ENCODE results near the gene ACER3. TPM values are rescaled to one million over a fixed set of nuclear protein-coding genes. Genes with fewer than 3 reads are reported as not detected.

ACER3 gene
- total RNA-seq, 3 donors from 2014 or later: 32.3 to 45.7 (median 39.2) TPM

DNA sequence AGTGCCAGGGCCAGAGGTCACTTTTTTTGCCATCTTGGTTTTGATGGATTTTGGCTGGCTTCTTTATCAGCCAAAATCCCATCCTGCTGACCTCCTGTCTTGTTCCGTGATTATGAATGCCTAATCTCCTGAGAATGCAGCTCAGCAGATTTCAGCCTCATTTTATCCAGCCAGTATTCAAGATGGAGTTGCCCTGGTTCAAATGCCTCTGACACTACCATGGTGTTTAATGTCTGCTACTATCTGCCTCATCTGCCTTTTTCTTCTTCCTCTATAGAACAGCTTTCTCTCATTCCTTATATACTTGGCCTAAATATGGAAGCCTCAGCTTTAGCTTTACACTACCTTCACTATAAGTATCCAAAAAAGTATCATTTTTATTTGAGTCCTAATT, 50.7 kb downstream of the ACER3 start:
- intact Hi-C loops (cut with DNase I, micrococcal nuclease): loop anchor here in 1 of 2 donors (10.0 kb wide), 1 partner anchor 177 kb away; no protein-coding TSS in a partner anchor
- DNase-seq (no peak), ATAC-seq (no peak)
- Histone ChIP-seq H3K9me3 (no peaks in the 10 kb centered on the region), H3K36me3 (ENCODE audit: low read depth) (no peaks in the 10 kb centered on the region), H3K4me1 (ENCODE audit: low read depth) (no peaks in the 10 kb centered on the region), H3K4me3 (no peak overlapping the region)
- TF ChIP-seq, protein P1, sequence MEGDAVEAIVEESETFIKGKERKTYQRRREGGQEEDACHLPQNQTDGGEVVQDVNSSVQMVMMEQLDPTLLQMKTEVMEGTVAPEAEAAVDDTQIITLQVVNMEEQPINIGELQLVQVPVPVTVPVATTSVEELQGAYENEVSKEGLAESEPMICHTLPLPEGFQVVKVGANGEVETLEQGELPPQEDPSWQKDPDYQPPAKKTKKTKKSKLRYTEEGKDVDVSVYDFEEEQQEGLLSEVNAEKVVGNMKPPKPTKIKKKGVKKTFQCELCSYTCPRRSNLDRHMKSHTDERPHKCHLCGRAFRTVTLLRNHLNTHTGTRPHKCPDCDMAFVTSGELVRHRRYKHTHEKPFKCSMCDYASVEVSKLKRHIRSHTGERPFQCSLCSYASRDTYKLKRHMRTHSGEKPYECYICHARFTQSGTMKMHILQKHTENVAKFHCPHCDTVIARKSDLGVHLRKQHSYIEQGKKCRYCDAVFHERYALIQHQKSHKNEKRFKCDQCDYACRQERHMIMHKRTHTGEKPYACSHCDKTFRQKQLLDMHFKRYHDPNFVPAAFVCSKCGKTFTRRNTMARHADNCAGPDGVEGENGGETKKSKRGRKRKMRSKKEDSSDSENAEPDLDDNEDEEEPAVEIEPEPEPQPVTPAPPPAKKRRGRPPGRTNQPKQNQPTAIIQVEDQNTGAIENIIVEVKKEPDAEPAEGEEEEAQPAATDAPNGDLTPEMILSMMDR (IDR thresholded peaks at IDR 0.05): no peak

DNA sequence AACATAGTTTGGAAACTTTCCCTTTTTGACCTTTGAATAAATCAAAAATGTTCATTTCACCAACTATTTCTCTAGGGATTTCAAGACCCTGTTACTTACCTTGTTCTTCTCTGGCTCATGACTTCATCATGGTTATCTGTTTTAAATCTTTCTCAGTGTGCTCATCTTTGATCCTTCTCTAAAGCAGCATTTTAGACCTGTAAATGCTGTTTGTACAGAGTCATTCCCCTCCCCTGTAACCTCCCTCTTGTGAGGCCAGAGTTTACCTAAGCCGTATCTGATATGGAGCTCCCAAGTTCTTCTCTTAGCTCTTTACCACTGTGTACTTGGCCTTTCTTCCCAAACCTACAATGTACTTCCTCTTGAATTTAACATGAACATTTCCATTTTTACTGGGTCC, 56.0 kb downstream of the ACER3 start:
- TF ChIP-seq, protein P1 (IDR thresholded peaks at IDR 0.05): no peak
- Histone ChIP-seq H3K4me1 (ENCODE audit: low read depth) (peaks cover 21% of the 10 kb centered on the region), H3K9me3 (no peaks in the 10 kb centered on the region), H3K4me3 (no peak overlapping the region), H3K36me3 (ENCODE audit: low read depth) (no peaks in the 10 kb centered on the region)
- DNase-seq (no peak), ATAC-seq (no peak)
- intact Hi-C loops (cut with DNase I, micrococcal nuclease): loop anchor here (5.0 to 10.0 kb wide), 3 partner anchors 104 to 182 kb away; no protein-coding TSS in a partner anchor

DNA sequence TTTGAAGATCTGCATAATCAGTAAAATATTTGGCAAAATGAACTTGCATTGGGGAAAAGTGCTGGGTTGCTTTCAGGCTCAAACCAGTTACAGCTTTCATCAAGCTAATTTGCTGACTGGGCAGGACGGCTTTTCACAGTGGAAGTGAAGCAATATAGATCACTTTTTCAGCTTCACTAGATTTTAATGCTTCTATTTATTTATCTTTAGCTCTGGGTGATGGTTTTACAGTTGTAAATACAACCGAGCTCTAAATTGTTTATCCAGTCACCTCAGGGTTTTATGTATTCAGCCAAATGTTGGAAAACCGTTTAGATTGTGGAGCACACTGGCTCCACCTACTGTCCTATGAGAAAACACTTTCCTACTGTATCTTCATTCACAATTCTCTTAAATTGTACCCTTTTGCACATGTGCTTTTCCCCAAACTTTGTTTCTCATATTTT, 58.2 kb downstream of the ACER3 start:
- intact Hi-C loops (cut with DNase I, micrococcal nuclease): loop anchor here (5.0 to 10.0 kb wide), 3 partner anchors 107 to 184 kb away; no protein-coding TSS in a partner anchor
- DNase-seq: peak in 1 of 3 donors; percentile 34
- Histone ChIP-seq H3K36me3 (ENCODE audit: low read depth) (no peaks in the 10 kb centered on the region), H3K9me3 (no peaks in the 10 kb centered on the region), H3K4me3 (no peak overlapping the region), H3K4me1 (ENCODE audit: low read depth) (peaks cover 23% of the 10 kb centered on the region)
- TF ChIP-seq, protein P1 (IDR thresholded peaks at IDR 0.05): peak; percentile 37
- peak; percentile 74 for ATAC-seq

DNA sequence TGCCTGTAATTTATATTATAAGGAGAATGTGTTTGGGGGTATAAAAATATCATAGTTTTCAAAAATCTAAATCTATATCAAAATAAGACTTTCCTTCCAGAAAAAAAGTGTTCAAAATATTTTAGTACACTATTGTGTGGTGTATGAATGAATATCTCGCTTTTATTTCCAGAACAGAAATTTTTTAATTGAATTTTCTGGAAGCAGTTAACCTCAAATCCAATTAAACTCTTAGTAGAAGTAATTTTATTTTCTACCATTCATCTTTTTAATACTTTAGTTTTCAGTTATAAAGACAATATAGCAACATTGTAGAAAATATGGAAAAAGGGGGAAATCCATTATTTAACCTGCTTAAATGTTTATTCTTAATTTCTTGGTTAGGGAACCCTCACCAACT, 58.7 kb downstream of the ACER3 start:
- Histone ChIP-seq H3K4me1 (ENCODE audit: low read depth) (peaks cover 23% of the 10 kb centered on the region), H3K36me3 (ENCODE audit: low read depth) (no peaks in the 10 kb centered on the region), H3K9me3 (no peaks in the 10 kb centered on the region), H3K4me3 (no peak overlapping the region)
- DNase-seq (no peak), ATAC-seq (no peak)
- TF ChIP-seq, protein P1 (IDR thresholded peaks at IDR 0.05): peak; percentile 0
- intact Hi-C loops (cut with DNase I, micrococcal nuclease): loop anchor here (5.0 to 10.0 kb wide), 3 partner anchors 107 to 185 kb away; no protein-coding TSS in a partner anchor

DNA sequence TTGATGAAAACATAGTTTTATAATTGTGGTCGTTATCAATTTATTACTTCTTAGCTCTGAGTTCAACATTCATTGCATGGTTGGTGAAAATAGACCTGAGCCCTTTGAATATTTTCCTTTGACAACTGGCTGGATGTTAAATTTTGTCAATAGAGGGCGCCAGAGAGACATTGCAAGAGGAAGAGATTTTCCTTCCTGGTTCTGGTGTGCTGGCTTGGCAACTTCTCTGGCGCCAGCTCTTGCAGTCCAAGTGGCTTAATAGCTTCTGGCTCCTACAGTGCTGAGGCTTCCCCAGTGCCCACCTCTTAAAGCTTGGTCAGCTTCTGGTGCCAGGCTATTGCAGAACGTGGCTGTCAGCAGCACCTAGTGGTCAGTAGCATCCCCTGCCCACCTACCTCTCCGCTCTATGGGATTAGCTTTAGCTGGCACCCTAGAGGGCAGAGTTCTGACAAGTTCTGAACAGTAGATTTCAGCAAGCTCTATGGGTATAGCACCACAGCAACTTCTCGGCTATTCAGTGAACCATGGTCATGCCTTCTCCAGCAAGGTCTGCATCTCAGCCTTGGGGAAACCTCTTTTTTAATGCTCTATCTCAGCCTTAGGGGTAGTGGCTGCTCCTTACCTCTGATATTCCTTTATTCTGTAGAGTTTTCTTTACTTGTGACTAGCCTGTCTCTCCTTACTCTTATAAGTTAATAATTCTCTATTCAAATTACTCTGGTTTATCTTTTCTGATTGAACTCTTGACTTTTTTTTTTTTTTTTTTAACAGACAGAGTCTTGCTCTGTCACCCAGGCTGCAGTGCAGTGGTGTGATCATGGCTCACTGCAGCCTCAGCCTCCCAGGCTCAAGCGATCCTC, 59.4 kb downstream of the ACER3 start:
- Histone ChIP-seq H3K4me3 (no peak overlapping the region), H3K9me3 (no peaks in the 10 kb centered on the region), H3K36me3 (ENCODE audit: low read depth) (no peaks in the 10 kb centered on the region), H3K4me1 (ENCODE audit: low read depth) (peaks cover 23% of the 10 kb centered on the region)
- TF ChIP-seq, protein P1 (IDR thresholded peaks at IDR 0.05): peak; percentile 61
- DNase-seq (peak; percentile 72 to 93 (median 76)), ATAC-seq (peak; percentile 96)
- intact Hi-C loops (cut with DNase I, micrococcal nuclease): loop anchor here (5.0 to 10.0 kb wide), 3 partner anchors 108 to 185 kb away; no protein-coding TSS in a partner anchor
